ENCODE data around the gene BCR. TPM values are rescaled to one million over a fixed set of nuclear protein-coding genes. Genes with fewer than 3 reads are reported as not detected.

The BCR gene
- total RNA-seq, 1 donor = 59.5 TPM

GRCh38 chr22:23179381-23180299, 669 bp upstream of the BCR start:
- Histone ChIP-seq H3K9me3 (ENCODE audit: low read depth, low read length) (no peaks in the 10 kb centered on the region), H3K4me1 (ENCODE audit: insufficient read depth, low read length) (peaks cover 54% of the 10 kb centered on the region), H3K4me3 (ENCODE audit: low read length) (peak overlapping the region; percentile 35), H3K27me3 (ENCODE audit: insufficient read depth, low read length) (no peaks in the 10 kb centered on the region)

GRCh38 chr22:23180893-23181720, 798 bp downstream of the BCR start:
- no peaks in the 10 kb centered on the region for H3K27me3 ChIP-seq (ENCODE audit: insufficient read depth, low read length)
- peaks cover 62% of the 10 kb centered on the region for H3K4me1 ChIP-seq (ENCODE audit: insufficient read depth, low read length)
- H3K4me3 ChIP-seq (ENCODE audit: low read length) = peak overlapping the region; percentile 53
- H3K9me3 ChIP-seq (ENCODE audit: low read depth, low read length) = no peaks in the 10 kb centered on the region

- no peaks in the 10 kb centered on the region for H3K9me3 ChIP-seq (ENCODE audit: low read depth, low read length)
- no peaks in the 10 kb centered on the region for H3K27me3 ChIP-seq (ENCODE audit: insufficient read depth, low read length)
- peak overlapping the region; percentile 53 for H3K4me3 ChIP-seq (ENCODE audit: low read length)
- H3K4me1 ChIP-seq (ENCODE audit: insufficient read depth, low read length) = peaks cover 68% of the 10 kb centered on the region
Measured at GRCh38 chr22:23181721-23182308, 1.5 kb downstream of the BCR start.

- Histone ChIP-seq H3K27me3 (ENCODE audit: insufficient read depth, low read length) (no peaks in the 10 kb centered on the region), H3K9me3 (ENCODE audit: low read depth, low read length) (no peaks in the 10 kb centered on the region), H3K4me3 (ENCODE audit: low read length) (peak overlapping the region; percentile 53), H3K4me1 (ENCODE audit: insufficient read depth, low read length) (peaks cover 71% of the 10 kb centered on the region)
Measured at GRCh38 chr22:23182309-23183060, 2.2 kb downstream of the BCR start.

DNA sequence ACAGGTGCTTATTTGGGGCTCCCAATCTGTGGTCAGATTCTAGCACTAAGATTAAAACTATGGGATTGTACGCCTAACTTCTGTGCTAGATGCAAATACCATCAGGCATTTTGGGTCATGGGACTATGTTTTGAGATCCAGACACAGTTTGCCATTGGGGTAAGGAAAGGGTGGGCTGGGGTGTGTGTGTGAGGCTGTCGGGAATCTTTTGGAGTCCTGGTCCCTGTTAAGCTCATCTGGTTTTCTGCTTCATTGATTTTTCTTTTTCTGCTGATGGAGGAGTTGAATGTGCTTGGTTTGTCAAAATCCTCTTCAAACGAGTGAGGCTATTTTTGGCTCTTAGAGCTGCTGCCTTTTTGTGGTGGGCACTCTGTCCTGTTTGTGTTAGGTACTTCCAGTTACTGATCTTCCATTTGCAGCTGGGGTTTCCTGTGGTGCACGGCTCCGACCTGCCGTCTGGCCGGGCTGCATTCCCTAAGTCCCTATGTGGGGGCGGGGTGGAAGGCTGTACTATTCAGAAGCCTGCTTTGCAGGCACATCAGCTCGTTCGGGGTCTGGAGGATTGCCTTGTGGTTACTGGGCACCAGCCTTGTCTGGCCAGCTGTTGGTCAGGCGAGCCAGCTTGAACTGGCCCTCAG, 2.9 kb downstream of the BCR start:
- Histone ChIP-seq H3K4me1 (ENCODE audit: insufficient read depth, low read length) (peaks cover 76% of the 10 kb centered on the region), H3K4me3 (ENCODE audit: low read length) (peak overlapping the region; percentile 53)

GRCh38 chr22:23184100-23184763, 3.9 kb downstream of the BCR start:
- Histone ChIP-seq H3K27me3 (ENCODE audit: insufficient read depth, low read length) (no peaks in the 10 kb centered on the region), H3K4me1 (ENCODE audit: insufficient read depth, low read length) (peaks cover 65% of the 10 kb centered on the region), H3K4me3 (ENCODE audit: low read length) (no peak overlapping the region), H3K9me3 (ENCODE audit: low read depth, low read length) (no peaks in the 10 kb centered on the region)

More for the DNA sequence above, 2.9 kb downstream of the BCR start:
- Histone ChIP-seq H3K27me3 (ENCODE audit: insufficient read depth, low read length) (no peaks in the 10 kb centered on the region), H3K9me3 (ENCODE audit: low read depth, low read length) (no peaks in the 10 kb centered on the region)

GRCh38 chr22:23184764-23185113, 4.4 kb downstream of the BCR start:
- H3K4me1 ChIP-seq (ENCODE audit: insufficient read depth, low read length) = peaks cover 60% of the 10 kb centered on the region
- no peaks in the 10 kb centered on the region for H3K27me3 ChIP-seq (ENCODE audit: insufficient read depth, low read length)
- H3K4me3 ChIP-seq (ENCODE audit: low read length) = no peak overlapping the region
- H3K9me3 ChIP-seq (ENCODE audit: low read depth, low read length) = no peaks in the 10 kb centered on the region

DNA sequence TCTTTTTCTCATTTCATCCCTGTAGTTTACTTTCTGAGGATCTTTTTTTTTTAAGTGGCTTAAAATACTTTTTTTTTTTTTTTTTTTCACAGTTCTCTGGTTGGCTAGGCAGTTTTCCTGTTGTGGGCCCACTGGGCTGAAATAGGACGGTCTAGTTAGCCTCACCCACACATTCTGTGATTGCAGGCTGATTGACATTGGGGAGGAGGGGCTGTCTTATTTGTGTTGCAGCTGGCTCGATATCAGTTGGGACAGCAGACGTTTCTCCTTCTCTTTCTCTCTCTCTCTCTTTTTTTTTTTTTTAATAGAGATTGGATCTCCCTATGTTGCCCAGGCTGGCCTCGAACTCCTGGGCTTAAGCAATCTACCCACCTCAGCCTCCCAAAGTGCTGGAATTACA, 6.9 kb downstream of the BCR start:
- no peak overlapping the region for H3K4me3 ChIP-seq (ENCODE audit: low read length)
- H3K4me1 ChIP-seq (ENCODE audit: insufficient read depth, low read length) = peaks cover 45% of the 10 kb centered on the region
- H3K9me3 ChIP-seq (ENCODE audit: low read depth, low read length) = no peaks in the 10 kb centered on the region
- no peaks in the 10 kb centered on the region for H3K27me3 ChIP-seq (ENCODE audit: insufficient read depth, low read length)

DNA sequence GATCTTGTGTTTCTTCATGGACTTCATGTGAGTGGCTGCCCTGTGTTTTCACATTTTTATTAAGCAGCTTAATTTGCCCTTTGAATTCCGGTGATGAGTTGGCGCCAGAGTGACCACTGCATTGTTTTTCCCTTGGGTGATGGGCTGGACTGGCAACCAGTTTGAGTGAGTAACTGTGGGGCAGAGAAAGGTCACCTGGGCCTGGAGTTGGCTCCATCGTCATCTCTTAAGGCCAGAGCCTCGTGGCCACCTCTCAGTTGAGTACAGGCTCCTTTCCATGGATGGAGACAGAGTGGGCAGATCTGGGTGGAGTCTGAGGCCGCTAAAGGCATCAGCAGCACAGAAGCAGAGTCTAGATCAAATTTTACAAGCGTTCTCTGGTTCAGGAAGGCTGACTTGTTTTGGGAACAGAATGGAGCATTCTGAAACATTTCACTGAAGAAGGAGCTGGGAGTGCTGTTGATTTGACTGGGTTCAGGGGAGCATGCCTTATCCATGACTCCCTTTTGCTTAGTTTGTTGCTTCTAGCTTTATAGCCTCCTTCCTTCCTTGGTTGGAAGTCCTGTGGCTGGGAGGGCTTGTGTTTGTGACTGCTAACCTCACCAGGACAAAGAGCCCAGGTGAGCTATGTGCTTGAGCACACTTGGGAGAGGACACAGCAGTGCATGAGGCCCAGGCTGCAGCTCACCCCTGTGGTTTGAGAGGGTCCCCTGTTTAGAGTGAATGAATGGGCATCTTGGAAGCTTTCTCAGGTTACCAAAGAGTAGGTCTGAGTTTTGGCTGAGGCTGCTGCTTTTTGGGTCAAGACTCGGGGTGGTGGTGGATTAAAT, 7.8 kb downstream of the BCR start:
- H3K4me3 ChIP-seq (ENCODE audit: low read length) = no peak overlapping the region
- no peaks in the 10 kb centered on the region for H3K9me3 ChIP-seq (ENCODE audit: low read depth, low read length)
- peaks cover 37% of the 10 kb centered on the region for H3K4me1 ChIP-seq (ENCODE audit: insufficient read depth, low read length)

GRCh38 chr22:23190526-23190925, 10.2 kb downstream of the BCR start:
- no peaks in the 10 kb centered on the region for H3K9me3 ChIP-seq (ENCODE audit: low read depth, low read length)
- peaks cover 14% of the 10 kb centered on the region for H3K4me1 ChIP-seq (ENCODE audit: insufficient read depth, low read length)
- no peak overlapping the region for H3K4me3 ChIP-seq (ENCODE audit: low read length)
- no peaks in the 10 kb centered on the region for H3K27me3 ChIP-seq (ENCODE audit: insufficient read depth, low read length)

More for the DNA sequence above, 7.8 kb downstream of the BCR start:
- H3K27me3 ChIP-seq (ENCODE audit: insufficient read depth, low read length) = no peaks in the 10 kb centered on the region

GRCh38 chr22:23192133-23192532, 11.8 kb downstream of the BCR start:
- H3K9me3 ChIP-seq (ENCODE audit: low read depth, low read length) = no peaks in the 10 kb centered on the region
- no peak overlapping the region for H3K4me3 ChIP-seq (ENCODE audit: low read length)
- H3K27me3 ChIP-seq (ENCODE audit: insufficient read depth, low read length) = no peaks in the 10 kb centered on the region
- peaks cover 5% of the 10 kb centered on the region for H3K4me1 ChIP-seq (ENCODE audit: insufficient read depth, low read length)

GRCh38 chr22:23192558-23192957, 12.2 kb downstream of the BCR start:
- no peak overlapping the region for H3K4me3 ChIP-seq (ENCODE audit: low read length)

DNA sequence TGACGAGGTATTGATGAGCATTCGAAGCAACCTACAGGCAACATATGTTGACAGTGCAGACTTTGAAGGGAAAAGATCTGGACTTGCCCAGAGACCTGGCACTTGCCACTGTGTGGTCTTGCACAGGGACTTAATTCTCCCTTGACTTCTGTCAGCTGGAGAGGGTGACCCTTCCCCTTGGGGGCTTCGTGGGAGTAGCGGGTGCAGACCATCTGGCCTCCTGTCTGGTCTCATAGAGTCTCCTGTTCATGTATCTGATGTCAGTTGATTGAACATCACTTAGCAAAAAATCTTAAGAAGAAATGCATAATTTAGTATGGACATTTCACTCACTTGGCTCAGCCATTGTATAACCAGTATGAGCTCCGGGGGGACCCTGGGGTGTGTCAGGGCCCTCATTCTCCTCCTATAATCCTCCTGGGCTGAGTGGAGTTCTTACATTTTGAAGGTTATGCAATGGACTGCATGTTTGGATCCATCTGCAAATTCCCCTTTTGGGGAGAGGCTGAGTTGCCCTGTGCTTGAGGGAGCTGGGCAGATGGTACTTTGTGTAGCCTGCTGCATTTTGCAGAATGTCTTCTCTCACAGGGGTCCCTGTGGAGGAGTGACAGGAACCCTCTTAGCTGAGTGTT, 13.0 kb downstream of the BCR start:
- Histone ChIP-seq H3K27me3 (ENCODE audit: insufficient read depth, low read length) (no peaks in the 10 kb centered on the region), H3K4me3 (ENCODE audit: low read length) (no peak overlapping the region), H3K9me3 (ENCODE audit: low read depth, low read length) (no peaks in the 10 kb centered on the region), H3K4me1 (ENCODE audit: insufficient read depth, low read length) (no peaks in the 10 kb centered on the region)

More at GRCh38 chr22:23192558-23192957, 12.2 kb downstream of the BCR start:
- no peaks in the 10 kb centered on the region for H3K27me3 ChIP-seq (ENCODE audit: insufficient read depth, low read length)
- H3K9me3 ChIP-seq (ENCODE audit: low read depth, low read length) = no peaks in the 10 kb centered on the region
- peaks cover 4% of the 10 kb centered on the region for H3K4me1 ChIP-seq (ENCODE audit: insufficient read depth, low read length)

Measured in mononuclear cell (primary cell).